ENCODE measurements around the gene KLK13.

KLK13 gene

DNA sequence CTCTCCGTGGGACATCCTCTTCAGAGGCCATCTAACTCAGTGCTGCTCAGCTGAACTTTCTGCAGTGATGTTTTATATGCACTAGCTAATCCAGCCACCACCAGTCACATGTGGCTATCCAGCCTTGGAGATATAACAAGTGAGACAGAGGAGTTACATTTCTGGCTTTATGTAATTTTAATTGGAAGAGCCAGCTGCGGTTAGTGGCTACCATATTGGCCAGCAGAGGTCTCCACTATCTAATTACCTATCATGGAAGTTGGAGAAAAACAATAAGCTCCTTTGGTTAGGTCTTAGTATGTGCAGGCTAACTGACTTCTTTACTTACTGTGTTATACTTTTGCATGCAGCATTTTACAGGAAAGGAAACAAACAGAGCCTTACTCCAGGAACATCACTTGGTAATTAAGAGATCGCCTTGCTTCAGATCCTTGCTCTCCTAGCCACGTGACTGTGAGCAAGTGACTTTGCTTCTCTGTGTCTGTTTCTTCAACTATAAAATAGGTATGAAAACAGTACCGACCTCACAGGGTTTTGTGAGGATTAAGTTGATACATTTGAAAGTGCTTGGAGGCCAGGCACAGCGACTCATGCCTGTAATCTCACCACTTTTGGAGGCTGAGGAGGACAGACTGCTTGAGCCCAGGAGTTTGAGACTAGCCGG is 43.8 kb downstream of the KLK13 start:
- TF ChIP-seq, protein P1, sequence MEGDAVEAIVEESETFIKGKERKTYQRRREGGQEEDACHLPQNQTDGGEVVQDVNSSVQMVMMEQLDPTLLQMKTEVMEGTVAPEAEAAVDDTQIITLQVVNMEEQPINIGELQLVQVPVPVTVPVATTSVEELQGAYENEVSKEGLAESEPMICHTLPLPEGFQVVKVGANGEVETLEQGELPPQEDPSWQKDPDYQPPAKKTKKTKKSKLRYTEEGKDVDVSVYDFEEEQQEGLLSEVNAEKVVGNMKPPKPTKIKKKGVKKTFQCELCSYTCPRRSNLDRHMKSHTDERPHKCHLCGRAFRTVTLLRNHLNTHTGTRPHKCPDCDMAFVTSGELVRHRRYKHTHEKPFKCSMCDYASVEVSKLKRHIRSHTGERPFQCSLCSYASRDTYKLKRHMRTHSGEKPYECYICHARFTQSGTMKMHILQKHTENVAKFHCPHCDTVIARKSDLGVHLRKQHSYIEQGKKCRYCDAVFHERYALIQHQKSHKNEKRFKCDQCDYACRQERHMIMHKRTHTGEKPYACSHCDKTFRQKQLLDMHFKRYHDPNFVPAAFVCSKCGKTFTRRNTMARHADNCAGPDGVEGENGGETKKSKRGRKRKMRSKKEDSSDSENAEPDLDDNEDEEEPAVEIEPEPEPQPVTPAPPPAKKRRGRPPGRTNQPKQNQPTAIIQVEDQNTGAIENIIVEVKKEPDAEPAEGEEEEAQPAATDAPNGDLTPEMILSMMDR (IDR thresholded peaks at IDR 0.05; ENCODE audit: extremely low read depth, insufficient read depth, missing control alignments) = peak; percentile 57
- no peak for DNase-seq (ENCODE audit: low spot score)
- in situ Hi-C loops (cut with MboI; ENCODE audit: low pct_unique_long_range_greater_than_20kb, low sequenced_read_pairs, unreplicated experiment) = no loop called here

DNA sequence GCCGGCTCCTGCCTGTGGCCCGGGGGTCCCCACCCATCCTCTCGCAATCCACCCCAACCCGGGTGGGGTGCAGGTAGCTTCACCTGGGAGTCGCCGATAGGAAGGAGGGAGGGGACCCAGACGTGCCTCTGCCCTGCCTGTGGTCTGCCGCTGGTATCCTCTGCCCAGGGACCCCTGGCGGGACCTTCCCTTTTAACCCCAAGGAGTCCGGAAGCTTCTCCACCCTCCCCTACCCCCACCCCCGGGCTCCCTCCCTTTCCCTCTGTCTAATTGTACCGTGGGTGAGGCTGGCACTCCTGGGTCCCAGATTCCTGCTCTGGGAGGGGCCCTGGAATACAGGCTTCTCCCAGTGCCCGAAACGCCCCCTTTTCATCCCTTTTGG is 45.4 kb downstream of the KLK13 start, which contains the start of gene KLK10:
Gene KLK10, minus strand, starts transcription at position 166 of the 382 bp plus-strand sequence. CDS start 579 bp downstream, outside the sequence.
- in situ Hi-C loops (cut with MboI; ENCODE audit: low pct_unique_long_range_greater_than_20kb, low sequenced_read_pairs, unreplicated experiment) = no loop called here
- TF ChIP-seq, protein P1 (IDR thresholded peaks at IDR 0.05; ENCODE audit: extremely low read depth, insufficient read depth, missing control alignments) = no peak
- DNase-seq (ENCODE audit: low spot score) = no peak

DNA sequence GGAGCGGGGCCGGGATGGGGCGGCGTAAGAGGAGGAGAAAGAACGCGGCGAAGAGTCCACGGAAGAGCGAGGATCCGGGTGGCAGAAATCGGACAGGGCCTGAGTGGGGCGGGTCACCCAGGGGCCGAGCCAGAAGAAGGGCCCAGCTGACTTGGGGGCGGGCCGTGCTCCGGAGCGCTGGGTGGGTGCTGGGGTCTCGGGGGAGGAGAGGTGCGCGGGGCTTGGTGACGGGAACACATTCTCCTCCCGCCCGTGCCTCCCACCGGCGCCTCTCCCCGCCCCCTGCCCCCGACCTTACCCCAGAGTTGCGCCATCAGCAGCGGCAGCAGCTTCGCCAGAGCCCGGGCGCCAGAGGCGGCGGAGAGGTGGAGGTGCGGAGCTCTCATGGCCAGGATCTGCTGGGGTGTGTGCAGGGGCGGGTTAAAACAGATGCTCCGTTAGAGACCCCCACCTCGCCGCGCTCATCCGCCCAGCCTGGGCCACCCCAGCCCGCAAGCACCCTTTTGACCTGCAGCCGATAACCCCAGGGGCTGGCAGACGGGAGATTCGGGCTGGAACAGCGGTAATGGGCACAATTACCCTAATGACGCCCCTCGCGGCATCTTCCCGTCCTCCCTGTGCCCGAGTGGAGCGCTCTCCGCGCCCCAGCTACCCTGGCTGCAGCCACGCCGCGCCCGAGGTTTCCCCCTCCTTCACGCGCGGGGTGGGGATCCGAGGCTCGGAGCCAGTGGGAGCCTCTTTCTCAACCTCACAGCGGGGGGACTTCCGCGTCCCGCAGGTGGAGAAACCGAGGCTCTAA is 45.9 kb downstream of the KLK13 start:
- in situ Hi-C loops (cut with MboI; ENCODE audit: low pct_unique_long_range_greater_than_20kb, low sequenced_read_pairs, unreplicated experiment) = no loop called here
- TF ChIP-seq, protein P1 (IDR thresholded peaks at IDR 0.05; ENCODE audit: extremely low read depth, insufficient read depth, missing control alignments) = no peak
- DNase-seq (ENCODE audit: low spot score) = no peak

DNA sequence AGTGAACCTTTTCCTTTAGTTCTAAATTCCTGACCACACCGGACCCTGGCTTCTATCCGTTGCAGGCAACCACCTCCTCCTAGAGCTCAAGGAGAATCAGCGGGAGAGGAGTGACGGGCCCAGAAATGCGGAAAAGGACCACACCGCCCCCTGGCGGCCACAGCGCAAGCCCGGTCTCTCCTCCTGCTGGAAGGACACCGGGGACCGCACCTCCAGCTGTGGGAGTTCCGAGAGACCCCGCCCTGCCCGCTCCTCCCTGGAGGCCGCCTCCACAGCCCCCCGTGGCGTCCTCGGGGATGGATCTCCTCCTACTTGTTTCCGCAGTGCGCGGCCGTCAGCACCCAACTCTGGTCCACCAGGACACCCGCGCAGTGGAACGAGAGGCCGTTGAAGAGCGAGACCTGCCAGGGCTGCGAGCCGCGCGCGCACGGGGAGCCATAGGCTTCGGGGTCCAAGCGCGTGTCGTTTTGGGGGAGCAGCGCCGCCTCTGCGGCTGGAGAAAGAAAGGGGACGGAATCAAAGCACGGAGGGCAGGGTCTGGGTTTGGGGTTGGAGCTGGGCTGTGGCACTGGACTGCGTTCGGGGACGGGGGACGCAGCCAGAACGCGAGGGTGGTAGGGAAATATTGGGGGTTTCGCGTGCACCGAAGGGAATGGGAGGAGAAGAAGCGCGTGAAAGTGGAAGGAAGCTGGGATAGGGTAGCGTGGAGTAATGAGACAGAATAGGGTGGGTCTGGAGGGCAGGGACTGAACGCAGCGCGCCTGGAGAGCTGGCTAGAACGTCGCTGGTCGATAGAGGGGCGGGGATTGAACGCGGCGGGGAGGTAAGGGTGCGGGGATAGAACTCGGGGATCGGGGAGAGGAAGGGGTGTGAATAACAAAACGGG is 47.9 kb downstream of the KLK13 start:
- in situ Hi-C loops (cut with MboI; ENCODE audit: low pct_unique_long_range_greater_than_20kb, low sequenced_read_pairs, unreplicated experiment) = no loop called here
- TF ChIP-seq, protein P1 (IDR thresholded peaks at IDR 0.05; ENCODE audit: extremely low read depth, insufficient read depth, missing control alignments) = peak; percentile 96
- DNase-seq (ENCODE audit: low spot score) = peak; percentile 93

DNA sequence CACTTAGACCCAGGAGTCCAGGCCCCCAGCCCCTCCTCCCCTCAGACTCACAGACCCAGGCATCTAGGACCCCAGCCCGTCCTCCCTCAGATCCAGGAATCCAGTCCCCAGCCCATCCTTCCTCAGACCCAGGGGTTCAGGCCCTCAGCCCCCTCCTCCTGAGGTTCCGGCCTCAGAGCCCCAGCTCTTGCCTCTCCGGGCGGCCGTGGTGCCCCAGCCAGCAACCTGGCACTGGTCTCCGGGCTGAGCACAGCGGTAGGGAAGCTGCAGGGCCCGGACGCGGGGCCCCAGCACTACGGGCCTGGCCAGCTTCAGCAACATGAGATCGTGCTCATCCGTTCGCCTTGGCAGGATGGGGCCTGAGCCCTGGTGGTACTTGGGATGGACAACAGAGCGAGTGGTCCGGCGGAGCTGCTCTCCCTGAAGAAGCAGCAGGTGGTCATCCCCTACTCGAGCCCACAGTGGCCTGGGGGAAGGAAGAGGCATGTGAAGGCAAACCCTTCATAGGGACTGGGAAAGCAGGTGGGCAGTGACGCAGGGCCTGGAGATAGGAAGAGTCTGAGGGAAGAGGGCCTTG is 49.1 kb downstream of the KLK13 start:
- in situ Hi-C loops (cut with MboI; ENCODE audit: low pct_unique_long_range_greater_than_20kb, low sequenced_read_pairs, unreplicated experiment) = no loop called here
- DNase-seq (ENCODE audit: low spot score) = no peak
- TF ChIP-seq, protein P1 (IDR thresholded peaks at IDR 0.05; ENCODE audit: extremely low read depth, insufficient read depth, missing control alignments) = no peak

DNA sequence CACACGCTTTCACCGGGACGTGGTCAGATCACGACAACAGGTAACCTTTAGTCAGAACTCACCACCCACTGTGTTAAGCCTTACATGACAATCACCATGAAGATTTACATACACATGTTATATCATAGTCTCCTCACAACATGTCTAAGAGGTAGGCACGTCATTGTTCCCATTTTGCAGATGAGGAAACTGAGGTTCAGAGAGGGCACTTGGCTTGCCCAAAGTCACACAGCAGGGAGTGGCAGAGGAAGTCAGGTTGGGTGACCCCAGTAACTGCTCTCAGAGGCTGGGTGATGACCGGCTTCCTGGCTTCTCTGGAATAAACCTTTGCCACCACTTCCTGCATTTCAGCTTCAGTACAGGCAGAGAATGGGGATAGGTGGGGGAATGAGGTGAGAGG is 50.6 kb downstream of the KLK13 start:
- TF ChIP-seq, protein P1 (IDR thresholded peaks at IDR 0.05; ENCODE audit: extremely low read depth, insufficient read depth, missing control alignments) = no peak
- no peak for DNase-seq (ENCODE audit: low spot score)
- in situ Hi-C loops (cut with MboI; ENCODE audit: low pct_unique_long_range_greater_than_20kb, low sequenced_read_pairs, unreplicated experiment) = no loop called here

Measured in GM13977 (cell line).